ENCODE data around the gene LPCAT3. TPM values are rescaled to one million over a fixed set of nuclear protein-coding genes. Genes with fewer than 3 reads are reported as not detected.
A peak's percentile ranks its signal among the peaks of the same experiment; 100 is the strongest.

The LPCAT3 gene
- total RNA-seq, 5 donors from 2014 or later (not counting 1 experiment from before 2014, with no cell fraction given) = 19.3 to 27.6 (median 22.6) TPM

GRCh38 chr12:6927379-6928021 lies 90.8 kb downstream of the LPCAT3 start, which contains the start of gene ATN1:
Gene ATN1 (plus strand): TSS chr12:6927959. CDS start chr12:6934002, 6,043 bp downstream.
- peak in 10 of 35 experiments; percentile 11 to 58 (median 39) for DNase-seq
- Mint-ChIP-seq H3K4me1 (peaks cover 46 to 64% (median 63%) of the 10 kb centered on the region in 3 donors), H3K36me3 (no peaks in the 10 kb centered on the region), H3K27ac (peak within 1 kb of the TSS; percentile 94 to 96), H3K27me3 (no peaks in the 10 kb centered on the region), H3K9me3 (no peaks in the 10 kb centered on the region), H3K4me3 (peak within 1 kb of the TSS; percentile 83 to 95 (median 85))
- H3K36me3 ChIP-seq (ENCODE audit: control insufficient read depth in 2 of 2, extremely low read depth in 1 of 2, insufficient read depth in 1 of 2, low read length in 1 of 2) = no peaks in the 10 kb centered on the region
- peak within 1 kb of the TSS; percentile 58 to 74 for H3K4me3 ChIP-seq (ENCODE audit: control insufficient read depth in 1 of 2, extremely low read depth in 1 of 2, low read length in 1 of 2)
- under 1% methylated on average over 41 of the region's 66 CpGs for WGBS (ENCODE audit: insufficient coverage)
- H3K9me3 ChIP-seq = no peaks in the 10 kb centered on the region
- POLR2A ChIA-PET = interaction anchor here in 1 of 2 donors (0.6 kb wide), 1 partner anchor 16 kb away, joined by 3 read pairs; the partner anchor contains the start of genes C12orf57 and RNU7-1
- peaks cover 19 to 41% of the 10 kb centered on the region in 2 experiments for H3K4me1 ChIP-seq (ENCODE audit: control insufficient read depth in 1 of 2, extremely low read depth in 1 of 2, insufficient read depth in 2 of 2, low read length in 2 of 2)
- CTCF ChIA-PET = interaction anchor here in 1 of 2 donors (0.6 to 1.3 kb wide), 4 partner anchors 17 to 186 kb away, joined by 3 to 5 read pairs (median 3); no protein-coding TSS in a partner anchor
- H3K27ac ChIP-seq (ENCODE audit: low read length) = peak within 1 kb of the TSS; percentile 81
- peak; percentile 24 to 45 (median 40) for ATAC-seq (replicated peaks in 1 of 4)
- H3K27me3 ChIP-seq (replicated peaks in 1 of 2; ENCODE audit: control insufficient read depth in 2 of 2, extremely low read depth in 1 of 2, insufficient read depth in 2 of 2, low read length in 1 of 2) = no peaks in the 10 kb centered on the region

Other genes starting within 250 kb of the LPCAT3 start
- gene LAG3, start 246.0 kb downstream of the LPCAT3 start, total RNA-seq = 10 to 100 TPM in 1 of 5 donors, 1 to 10 TPM in 4; 3.7 to 10.6 (median 7.3) TPM
- 100 to 1,000 TPM; 126 to 205 (median 154) TPM for gene CD4, start 228.9 kb downstream of the LPCAT3 start, total RNA-seq
- under 1 TPM in 2 of 5 donors, not detected in 3; 0.13 to 0.46 TPM for gene GPR162, start 196.7 kb downstream of the LPCAT3 start, total RNA-seq
- 1 to 10 TPM; 4.7 to 9.8 (median 8.0) TPM for gene P3H3, start 190.1 kb downstream of the LPCAT3 start, total RNA-seq
- 1 to 10 TPM in 4 of 5 donors, under 1 TPM in 1; 0.85 to 4.3 (median 3.4) TPM for gene GNB3, start 177.6 kb downstream of the LPCAT3 start, total RNA-seq
- gene CDCA3, start 167.2 kb downstream of the LPCAT3 start, total RNA-seq = 1 to 10 TPM; 1.1 to 2.7 (median 2.0) TPM
- 10 to 100 TPM; 64.2 to 95.8 (median 85.8) TPM for gene USP5, start 166.3 kb downstream of the LPCAT3 start, total RNA-seq
- gene TPI1, start 150.9 kb downstream of the LPCAT3 start, total RNA-seq = 100 to 1,000 TPM; 132 to 208 (median 189) TPM
- gene SPSB2, start 145.2 kb downstream of the LPCAT3 start, total RNA-seq = 10 to 100 TPM in 3 of 5 donors, 1 to 10 TPM in 2; 6.2 to 25.9 (median 21.8) TPM
- 10 to 100 TPM in 2 of 5 donors, 1 to 10 TPM in 3; 8.7 to 13.6 (median 8.8) TPM for gene LRRC23, start 113.7 kb downstream of the LPCAT3 start, total RNA-seq
- 100 to 1,000 TPM in 4 of 5 donors, 10 to 100 TPM in 1; 87.2 to 176 (median 148) TPM for gene ENO2, start 103.9 kb downstream of the LPCAT3 start, total RNA-seq
- gene ATN1, start 90.5 kb downstream of the LPCAT3 start, total RNA-seq = 10 to 100 TPM; 34.7 to 44.3 (median 41.7) TPM
- gene RNU7-1, start 74.7 kb downstream of the LPCAT3 start, total RNA-seq = not detected
- 100 to 1,000 TPM; 256 to 466 (median 412) TPM for gene C12orf57, start 74.5 kb downstream of the LPCAT3 start, total RNA-seq
- 100 to 1,000 TPM; 176 to 237 (median 224) TPM for gene PTPN6, start 67.1 kb downstream of the LPCAT3 start, total RNA-seq
- gene PHB2, start 47.8 kb downstream of the LPCAT3 start, total RNA-seq = 100 to 1,000 TPM; 144 to 168 (median 154) TPM
- 10 to 100 TPM; 33.6 to 64.5 (median 58.7) TPM for gene EMG1, start 47.6 kb downstream of the LPCAT3 start, total RNA-seq
- gene C1S, start 42.2 kb upstream of the LPCAT3 start, total RNA-seq = 1 to 10 TPM; 1.5 to 5.0 (median 4.5) TPM
- gene C1R, start 74.0 kb upstream of the LPCAT3 start, total RNA-seq = 1 to 10 TPM; 2.2 to 5.9 (median 3.6) TPM
- 10 to 100 TPM; 18.1 to 36.6 (median 30.8) TPM for gene C1RL, start 90.7 kb upstream of the LPCAT3 start, total RNA-seq
- under 1 TPM in 3 of 5 donors, not detected in 2; 0.26 to 0.70 (median 0.59) TPM for gene RBP5, start 110.4 kb upstream of the LPCAT3 start, total RNA-seq
- gene CLSTN3, start 111.9 kb upstream of the LPCAT3 start, total RNA-seq = 10 to 100 TPM; 29.0 to 50.0 (median 41.5) TPM
- gene PEX5, start 171.2 kb upstream of the LPCAT3 start, total RNA-seq = 10 to 100 TPM; 24.0 to 44.5 (median 31.1) TPM